LNCaP clone FGC (cell line): ENCODE measurements around the gene TSPAN8.

Experiments
- DNase-seq: peaks from one replicate; pipeline ENCODE4 v3.0.0-alpha.2; 2011; ENCODE audit warnings: low read depth
- H3K4me3 ChIP-seq: 2 replicates; pipeline ENCODE4 v1.5.1; 2011; ENCODE audit warnings: mild to moderate bottlenecking, low read depth, low read length, control low read depth
- TF ChIP-seq, protein P1 (sequence below): IDR thresholded peaks from 2 replicates; pipeline ENCODE4 v1.5.1; 2012; ENCODE audit warnings: mild to moderate bottlenecking; ENCODE audit not compliant: control insufficient read depth, insufficient read depth; ENCODE audit errors: extremely low read depth

The TSPAN8 gene

DNA sequence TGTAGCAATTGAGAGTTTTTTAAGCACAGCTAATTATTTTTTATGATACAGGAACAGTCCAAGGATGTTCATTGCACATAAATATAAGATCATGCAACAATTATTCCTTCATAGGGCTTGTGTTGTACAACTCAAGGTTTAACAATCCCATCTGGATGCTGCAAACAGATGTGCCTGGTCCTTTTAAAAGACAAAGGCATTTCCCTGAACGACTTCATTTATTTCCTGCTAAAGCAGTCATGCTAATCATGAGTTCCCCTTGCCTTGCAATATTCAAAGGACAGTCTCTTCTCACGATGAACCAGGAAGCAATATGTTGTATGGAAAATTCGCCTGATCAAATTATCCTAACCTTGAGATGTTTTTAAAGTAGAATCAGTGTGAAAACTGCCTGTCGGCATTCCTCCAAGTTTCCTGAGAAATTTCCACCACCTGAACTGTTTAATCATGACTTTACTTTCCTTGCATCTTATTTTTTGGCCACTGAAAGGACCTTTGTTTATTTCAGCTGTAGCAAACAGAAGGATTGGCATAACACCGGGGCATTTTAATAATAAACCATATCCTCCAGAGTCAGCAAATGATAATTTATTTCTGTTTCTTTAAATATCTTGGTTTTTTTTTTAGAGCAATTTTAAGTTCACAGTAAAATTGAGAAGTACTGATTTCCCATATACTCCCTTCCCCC is 33.9 kb upstream of the TSPAN8 start:
- no peak overlapping the region for H3K4me3 ChIP-seq
- DNase-seq = no peak
- TF ChIP-seq, protein P1, sequence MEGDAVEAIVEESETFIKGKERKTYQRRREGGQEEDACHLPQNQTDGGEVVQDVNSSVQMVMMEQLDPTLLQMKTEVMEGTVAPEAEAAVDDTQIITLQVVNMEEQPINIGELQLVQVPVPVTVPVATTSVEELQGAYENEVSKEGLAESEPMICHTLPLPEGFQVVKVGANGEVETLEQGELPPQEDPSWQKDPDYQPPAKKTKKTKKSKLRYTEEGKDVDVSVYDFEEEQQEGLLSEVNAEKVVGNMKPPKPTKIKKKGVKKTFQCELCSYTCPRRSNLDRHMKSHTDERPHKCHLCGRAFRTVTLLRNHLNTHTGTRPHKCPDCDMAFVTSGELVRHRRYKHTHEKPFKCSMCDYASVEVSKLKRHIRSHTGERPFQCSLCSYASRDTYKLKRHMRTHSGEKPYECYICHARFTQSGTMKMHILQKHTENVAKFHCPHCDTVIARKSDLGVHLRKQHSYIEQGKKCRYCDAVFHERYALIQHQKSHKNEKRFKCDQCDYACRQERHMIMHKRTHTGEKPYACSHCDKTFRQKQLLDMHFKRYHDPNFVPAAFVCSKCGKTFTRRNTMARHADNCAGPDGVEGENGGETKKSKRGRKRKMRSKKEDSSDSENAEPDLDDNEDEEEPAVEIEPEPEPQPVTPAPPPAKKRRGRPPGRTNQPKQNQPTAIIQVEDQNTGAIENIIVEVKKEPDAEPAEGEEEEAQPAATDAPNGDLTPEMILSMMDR = no peak

DNA sequence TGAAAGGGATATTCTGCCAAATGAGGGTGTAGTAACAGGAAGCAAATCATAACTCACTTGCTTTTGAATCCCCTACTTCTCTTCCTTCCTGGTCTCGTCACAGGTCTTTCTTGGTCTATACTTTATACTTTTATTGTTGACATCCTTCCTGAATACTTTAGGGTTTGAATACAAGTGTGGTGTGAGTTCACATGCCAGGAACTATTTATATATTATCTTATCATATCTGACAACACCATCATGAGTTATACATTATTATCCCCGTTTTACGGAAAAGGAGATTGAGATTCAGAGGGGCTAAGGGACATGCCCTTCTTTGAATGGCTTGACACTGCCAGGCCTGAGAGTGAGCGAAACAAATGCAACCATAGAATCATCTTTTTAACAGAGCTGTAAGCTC is 33.0 kb upstream of the TSPAN8 start:
- no peak overlapping the region for H3K4me3 ChIP-seq
- no peak for DNase-seq
- TF ChIP-seq, protein P1 = no peak

DNA sequence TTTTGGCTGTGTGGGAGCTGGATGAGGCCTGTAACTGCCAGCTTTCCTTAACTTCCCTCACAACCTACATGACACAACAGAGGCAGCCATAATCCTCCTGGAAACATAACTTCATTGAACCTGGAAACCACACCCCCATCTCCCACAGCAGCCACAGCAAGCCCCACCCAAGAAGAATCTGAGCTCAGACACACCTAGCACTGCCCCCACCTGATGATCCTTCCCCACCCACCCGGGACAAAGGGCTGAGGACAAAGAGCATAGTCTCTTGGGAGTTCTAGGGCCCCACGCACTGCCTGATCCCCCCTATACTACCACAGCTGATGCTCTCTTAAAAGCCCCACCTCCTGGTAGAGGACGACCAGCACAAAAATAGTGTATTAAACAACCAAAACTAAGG is 29.6 kb upstream of the TSPAN8 start:
- no peak for DNase-seq
- no peak overlapping the region for H3K4me3 ChIP-seq
- TF ChIP-seq, protein P1 = no peak

DNA sequence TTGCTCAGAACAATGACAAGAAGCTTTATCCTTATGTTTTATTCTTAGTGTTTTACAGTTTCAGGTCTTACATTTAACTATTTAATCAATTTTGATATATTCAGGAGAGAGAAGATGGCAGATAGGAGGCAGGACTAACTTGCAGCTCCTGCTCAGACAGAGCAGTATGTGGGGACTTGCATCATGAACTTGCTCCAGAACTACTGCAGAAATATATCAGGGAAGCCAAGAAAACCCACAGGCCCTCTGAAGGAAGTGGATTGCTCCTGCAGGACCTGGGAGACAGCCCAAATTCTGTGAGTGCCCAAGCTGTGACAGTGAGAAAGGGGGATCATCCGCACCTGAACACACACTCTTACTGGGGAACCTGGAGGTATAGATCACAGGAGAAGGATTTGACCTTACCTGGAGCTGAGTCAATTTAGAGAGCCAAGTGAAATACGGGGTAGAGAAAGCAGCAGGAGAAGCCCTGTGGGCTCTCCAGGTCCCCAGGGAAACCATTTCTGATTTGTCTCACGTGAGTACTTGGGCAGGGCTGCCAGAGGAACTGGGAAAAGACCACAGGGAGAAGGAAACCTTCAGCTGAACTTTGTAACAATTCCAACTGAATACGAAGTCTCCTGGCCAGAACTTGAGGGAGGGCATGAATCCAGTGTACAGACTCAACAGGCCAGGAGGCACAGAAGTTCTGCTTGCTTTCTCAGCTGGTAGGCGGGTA is 28.9 kb upstream of the TSPAN8 start:
- H3K4me3 ChIP-seq = no peak overlapping the region
- no peak for DNase-seq
- TF ChIP-seq, protein P1 = no peak

DNA sequence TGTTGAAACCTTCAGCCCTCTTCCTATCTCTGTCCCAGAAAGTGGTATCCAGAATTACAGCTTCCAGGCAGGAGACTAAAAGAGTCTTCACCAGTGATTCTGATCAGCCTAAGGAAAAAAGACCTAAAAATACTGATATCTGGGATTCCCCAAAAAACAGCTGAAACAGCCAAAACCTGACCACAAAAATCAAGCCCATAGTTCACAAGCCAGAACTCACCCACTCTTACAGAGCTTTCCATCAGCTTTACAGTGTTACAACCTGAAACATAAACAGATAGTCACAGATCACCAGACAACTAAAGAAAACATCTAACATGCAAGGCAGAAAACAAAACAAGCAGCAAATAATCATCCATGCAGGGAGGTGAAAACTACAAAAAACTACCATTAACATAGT is 26.0 kb upstream of the TSPAN8 start:
- no peak for DNase-seq
- TF ChIP-seq, protein P1 = no peak
- H3K4me3 ChIP-seq = no peak overlapping the region

DNA sequence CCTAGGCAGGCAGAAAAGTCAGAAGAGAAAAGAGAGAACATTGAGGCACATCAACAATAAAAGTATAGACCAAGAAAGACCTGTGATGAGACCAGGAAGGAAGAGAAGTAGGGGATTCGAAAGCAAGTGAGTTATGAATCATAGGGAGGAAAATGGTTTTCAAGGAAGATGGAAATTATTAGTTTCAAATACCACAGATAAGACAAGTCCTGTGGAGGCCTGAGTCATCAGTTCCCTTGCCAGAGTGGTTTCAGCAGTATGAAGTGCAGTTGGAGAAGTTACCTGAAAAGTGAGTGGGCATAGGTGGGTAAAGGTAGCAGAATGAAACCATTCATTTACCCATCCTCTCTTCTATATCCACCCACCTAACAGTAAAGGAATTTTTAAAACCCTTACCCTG is 25.2 kb upstream of the TSPAN8 start:
- H3K4me3 ChIP-seq = no peak overlapping the region
- TF ChIP-seq, protein P1 = no peak
- no peak for DNase-seq
